Cardiac fibroblast (primary cell): ENCODE results near the gene ARHGAP23.

Source experiments
- DNase-seq, 2 donors: peaks; one replicate each; pipeline versions ENCODE4 v3.0.0 to v3.0.0-alpha.2; 2010; ENCODE audit warnings: low read depth in 2 of 2
- H3K4me3 ChIP-seq, 2 donors: replicated peaks in 1 of 2; 1 replicate in 1 of 2; 2 replicates in 1 of 2; pipeline ENCODE4 v1.5.1; 2011; ENCODE audit warnings: low read depth in 2 of 2, low read length in 2 of 2, mild to moderate bottlenecking in 2 of 2, moderate library complexity in 1 of 2
- CTCF ChIP-seq: IDR thresholded peaks from one replicate; pipeline ENCODE4 v1.5.1; 2011; ENCODE audit warnings: low read depth, mild to moderate bottlenecking, low read length, inconsistent platforms

Gene ARHGAP23

GRCh38 chr17:38428112-38428642 lies at the start of gene ARHGAP23:
Gene ARHGAP23, plus strand, starts transcription at chr17:38428464. Its CDS starts 22 bp downstream, at chr17:38428486.
- peak within 1 kb of the TSS; percentile 64 to 80 for H3K4me3 ChIP-seq
- no peak for TF ChIP-seq CTCF
- peak; percentile 62 to 83 for DNase-seq

GRCh38 chr17:38379448-38379847 lies 48.8 kb upstream of the ARHGAP23 start:
- TF ChIP-seq CTCF, result no peak
- no peak for DNase-seq
- no peak overlapping the region for H3K4me3 ChIP-seq

- no peak overlapping the region for H3K4me3 ChIP-seq
- no peak for TF ChIP-seq CTCF
- no peak for DNase-seq
Measured at GRCh38 chr17:38395090-38395489, 33.2 kb upstream of the ARHGAP23 start.

- no peak overlapping the region for H3K4me3 ChIP-seq
- TF ChIP-seq CTCF, result no peak
- no peak for DNase-seq
Measured at GRCh38 chr17:38397227-38397626, 31.0 kb upstream of the ARHGAP23 start.

GRCh38 chr17:38400286-38400685 lies 28.0 kb upstream of the ARHGAP23 start:
- TF ChIP-seq CTCF, result no peak
- H3K4me3 ChIP-seq, result no peak overlapping the region
- no peak for DNase-seq

- no peak for DNase-seq
- TF ChIP-seq CTCF, result no peak
- H3K4me3 ChIP-seq, result no peak overlapping the region
Measured at GRCh38 chr17:38401459-38401858, 26.8 kb upstream of the ARHGAP23 start.

- no peak overlapping the region for H3K4me3 ChIP-seq
- DNase-seq, result no peak
- TF ChIP-seq CTCF, result no peak
Measured at GRCh38 chr17:38402897-38403296, 25.4 kb upstream of the ARHGAP23 start.
